H1 (cell line): ENCODE data around the gene BRIP1. TPM values are rescaled to one million over a fixed set of nuclear protein-coding genes. Genes with fewer than 3 reads are reported as not detected.

Experiments used
- ASH2L ChIP-seq: fragments of 200-600, 300-600 bp; sonication (generic); IDR thresholded peaks from one replicate; pipeline ENCODE4 v1.7.1; 2017; ENCODE audit warnings: low read length
- BCL11A ChIP-seq, 2 experiments: IDR thresholded peaks; one replicate each; pipeline ENCODE4 v1.6.1; 2011; ENCODE audit warnings: low read depth in 2 of 2, low read length in 2 of 2, mild to moderate bottlenecking in 2 of 2
- CREB1 ChIP-seq: IDR thresholded peaks from 2 replicates; pipeline ENCODE4 v1.6.1; 2012; ENCODE audit warnings: inconsistent platforms
- EZH2 ChIP-seq: fragments of 200-600 bp; sonication (generic); IDR thresholded peaks from 2 replicates; pipeline ENCODE4 v1.7.1; 2012; ENCODE audit warnings: low read depth, mild to moderate bottlenecking, moderate library complexity, low read length, inconsistent platforms; ENCODE audit not compliant: severe bottlenecking
- HDAC2 ChIP-seq, 2 experiments: fragments of 300-600 bp in 1 of 2; sonication (generic) in 1 of 2; IDR thresholded peaks; 2 replicates each; pipeline ENCODE4 v1.6.1; 2011 to 2012; ENCODE audit warnings: low read depth in 2 of 2, low read length in 2 of 2, mild to moderate bottlenecking in 2 of 2, moderate library complexity in 2 of 2, borderline replicate concordance in 1 of 2, inconsistent platforms in 1 of 2
- polyA plus RNA-seq, 7 experiments: library from polyadenylated mRNA; depleted of rRNA in 3 of 7; stranded (reverse) in 5 of 7; unstranded in 2 of 7; fragments of >200 nt in 5 of 7; fragments of 200-250 nt in 2 of 7; gene quantifications; 1 replicate in 5 of 7; 2 replicates in 1 of 7; 4 replicates in 1 of 7; pipeline versions ENCODE4 v1.2.1 to v1.2.3, GENCODE V29; 2011 to 2013; ENCODE audit warnings: missing spikeins in 2 of 7, mixed read lengths in 2 of 7
- total RNA-seq: library from RNA; stranded (reverse); fragmentation: NEBNext Ultra II Directional; extraction: Animal tissue kit (Norgen Biotek cat#: 25700); gene quantifications from 2 replicates; pipeline ENCODE4 v1.2.1, GENCODE V29; 2021

Gene BRIP1
- total and polyA plus RNA-seq, 2 of the 8 experiments (the other 6 are each of a cell fraction or from before 2014, with no cell fraction given): 5.8 to 19.2 TPM

- TF ChIP-seq HDAC2 (IDR thresholded peaks at IDR 0.05; ENCODE audit: borderline replicate concordance in 1 of 2, low read depth in 2 of 2, low read length in 2 of 2) (no peak), ASH2L (no peak), CREB1 (no peak), BCL11A (IDR thresholded peaks at IDR 0.05; ENCODE audit: low read depth in 2 of 2, low read length in 2 of 2) (no peak), EZH2 (no peak)
These were observed 106.8 kb downstream of the BRIP1 start (continued) for GRCh38 chr17:61756561-61756960.
